HEK293 (cell line): Measurements from ENCODE around the gene CFAP57.

Source experiments
- CTCF ChIA-PET: fragments of 350-600 bp; formaldehyde crosslinking; extraction: SDS; loops from one replicate; lab custom pipeline; 2021; ENCODE audit warnings: antibody characterized with exemption; lab: Yijun Ruan, JAX
- POLR2A ChIA-PET: fragments of 300-600 bp; formaldehyde crosslinking; extraction: SDS; loops from one replicate; lab custom pipeline; 2020; ENCODE audit warnings: antibody characterized with exemption, inconsistent platforms; lab: Yijun Ruan, JAX
- H3K27ac ChIP-seq: fragments of 200-500 bp; sonication (Bioruptor generic); 2 replicates; pipeline ENCODE4 v1.5.1; 2014; ENCODE audit warnings: low read depth, low read length, control low read depth, inconsistent platforms; ENCODE audit errors: extremely low read depth
- H3K36me3 ChIP-seq, 2 experiments: fragments of 200-500 bp in 1 of 2; sonication (Bioruptor generic) in 1 of 2; 1 replicate in 1 of 2; 2 replicates in 1 of 2; pipeline ENCODE4 v1.5.1; 2014 to 2017; ENCODE audit warnings: inconsistent platforms in 2 of 2, low read length in 2 of 2; ENCODE audit not compliant: control insufficient read depth in 2 of 2, insufficient read depth in 1 of 2
- H3K4me1 ChIP-seq: fragments of 200-500 bp; sonication (Bioruptor generic); 2 replicates; pipeline ENCODE4 v1.5.1; 2014; ENCODE audit warnings: mild to moderate bottlenecking, low read length, inconsistent platforms; ENCODE audit not compliant: control insufficient read depth, insufficient read depth
- H3K4me3 ChIP-seq: 2 replicates; pipeline ENCODE4 v1.5.1; 2011; ENCODE audit warnings: low read depth, mild to moderate bottlenecking, control low read depth, low read length, moderate library complexity
- H3K9me3 ChIP-seq: fragments of 200-500 bp; sonication (Bioruptor generic); 2 replicates; pipeline ENCODE4 v1.5.1; 2014; ENCODE audit warnings: low read depth, low read length, inconsistent platforms; ENCODE audit not compliant: control insufficient read depth, insufficient read depth
- HOXD13 ChIP-seq: sonication (generic); formaldehyde crosslinking; IDR thresholded peaks from 2 replicates; pipeline ENCODE4 v1.8.0; 2022; ENCODE audit warnings: missing genetic modification reagents, borderline replicate concordance
- KLF9 ChIP-seq: fragments of 450-650 bp; formaldehyde crosslinking; IDR thresholded peaks from 2 replicates; pipeline ENCODE4 v1.5.1; 2016; ENCODE audit warnings: missing biosample characterization, missing genetic modification characterization, low read depth
- REST ChIP-seq: fragments of 450-650 bp; formaldehyde crosslinking; IDR thresholded peaks from 2 replicates; pipeline ENCODE4 v1.5.1; 2016; ENCODE audit warnings: missing biosample characterization, missing genetic modification characterization
- SALL2 ChIP-seq: fragments of 450-650 bp; formaldehyde crosslinking; IDR thresholded peaks from 2 replicates; pipeline ENCODE4 v1.5.0; 2017; ENCODE audit warnings: missing biosample characterization, mild to moderate bottlenecking, missing genetic modification characterization, borderline replicate concordance
- SP7 ChIP-seq: fragments of 450-650 bp; formaldehyde crosslinking; IDR thresholded peaks from 2 replicates; pipeline ENCODE4 v1.5.1; 2016; ENCODE audit warnings: missing biosample characterization, missing genetic modification characterization
- ZBTB11 ChIP-seq: fragments of 450-650 bp; formaldehyde crosslinking; conservative IDR thresholded peaks from 2 replicates; pipeline ENCODE4 v1.5.1; 2016; ENCODE audit warnings: low read depth, missing biosample characterization, missing genetic modification characterization
- ZBTB20 ChIP-seq: fragments of 450-650 bp; formaldehyde crosslinking; IDR thresholded peaks from 2 replicates; pipeline ENCODE4 v1.5.1; 2016; ENCODE audit warnings: missing biosample characterization, missing genetic modification characterization
- ZBTB6 ChIP-seq: fragments of 450-650 bp; formaldehyde crosslinking; IDR thresholded peaks from 2 replicates; pipeline ENCODE4 v1.5.1; 2017; ENCODE audit warnings: missing biosample characterization, missing genetic modification characterization
- ZFP37 ChIP-seq: fragments of 450-650 bp; formaldehyde crosslinking; IDR thresholded peaks from 2 replicates; pipeline ENCODE4 v1.5.1; 2016; ENCODE audit warnings: missing biosample characterization, missing genetic modification characterization
- ZNF132 ChIP-seq: fragments of 450-650 bp; formaldehyde crosslinking; IDR thresholded peaks from 2 replicates; pipeline ENCODE4 v1.5.1; 2017; ENCODE audit warnings: missing biosample characterization, missing genetic modification characterization, borderline replicate concordance
- ZNF148 ChIP-seq: fragments of 450-650 bp; formaldehyde crosslinking; IDR thresholded peaks from 2 replicates; pipeline ENCODE4 v1.5.0; 2017; ENCODE audit warnings: missing biosample characterization, missing genetic modification characterization, borderline replicate concordance
- ZNF223 ChIP-seq: fragments of 450-650 bp; formaldehyde crosslinking; IDR thresholded peaks from 2 replicates; pipeline ENCODE4 v1.5.1; 2016; ENCODE audit warnings: missing biosample characterization, missing genetic modification characterization
- ZNF239 ChIP-seq: fragments of 450-650 bp; formaldehyde crosslinking; IDR thresholded peaks from 2 replicates; pipeline ENCODE4 v1.5.1; 2016; ENCODE audit warnings: missing biosample characterization, missing genetic modification characterization
- ZNF426 ChIP-seq: fragments of 450-650 bp; formaldehyde crosslinking; IDR thresholded peaks from 2 replicates; pipeline ENCODE4 v1.5.1; 2017; ENCODE audit warnings: missing biosample characterization, missing genetic modification characterization, mild to moderate bottlenecking, inconsistent platforms, moderate library complexity
- ZNF513 ChIP-seq: fragments of 450-650 bp; IDR thresholded peaks from 2 replicates; pipeline ENCODE4 v1.5.1; 2018; ENCODE audit warnings: missing biosample characterization, missing genetic modification characterization
- ZNF521 ChIP-seq: fragments of 450-650 bp; formaldehyde crosslinking; IDR thresholded peaks from 2 replicates; pipeline ENCODE4 v1.5.1; 2017; ENCODE audit warnings: missing biosample characterization, mild to moderate bottlenecking, missing genetic modification characterization
- ZNF530 ChIP-seq: fragments of 450-650 bp; formaldehyde crosslinking; IDR thresholded peaks from 2 replicates; pipeline ENCODE4 v1.5.1; 2016; ENCODE audit warnings: low read depth, missing biosample characterization, missing genetic modification characterization
- ZNF585B ChIP-seq: fragments of 450-650 bp; formaldehyde crosslinking; IDR thresholded peaks from 2 replicates; pipeline ENCODE4 v1.5.1; 2016; ENCODE audit warnings: missing biosample characterization, missing genetic modification characterization
- ZNF677 ChIP-seq: fragments of 450-650 bp; IDR thresholded peaks from 2 replicates; pipeline ENCODE4 v1.5.0; 2018; ENCODE audit warnings: missing biosample characterization, mild to moderate bottlenecking, missing genetic modification characterization, moderate library complexity
- ZNF747 ChIP-seq: fragments of 450-650 bp; formaldehyde crosslinking; IDR thresholded peaks from 2 replicates; pipeline ENCODE4 v1.5.1; 2016; ENCODE audit warnings: missing biosample characterization, missing genetic modification characterization
- ZNF777 ChIP-seq: fragments of 450-650 bp; formaldehyde crosslinking; IDR thresholded peaks from 2 replicates; pipeline ENCODE4 v1.5.1; 2017; ENCODE audit warnings: missing biosample characterization, missing genetic modification characterization, borderline replicate concordance
- ZNF791 ChIP-seq: fragments of 450-650 bp; formaldehyde crosslinking; IDR thresholded peaks from 2 replicates; pipeline ENCODE4 v1.5.1; 2016; ENCODE audit warnings: missing biosample characterization, missing genetic modification characterization

Gene CFAP57

GRCh38 chr1:43258370-43258769, 86.2 kb downstream of the CFAP57 start (continued):
- TF ChIP-seq ZNF148 (tag by site-specific recombination) (no peak), ZNF426 (tag by site-specific recombination) (no peak), ZNF513 (tag by site-specific recombination) (no peak)

- ChIA-PET POLR2A (no interaction called here), CTCF (no interaction called here)
- no peak for TF ChIP-seq REST (tag by site-specific recombination)
- TF ChIP-seq ZFP37 (tag by site-specific recombination) = no peak
- TF ChIP-seq ZNF223 (tag by site-specific recombination) = no peak
- TF ChIP-seq ZBTB20 (tag by site-specific recombination) = no peak
- no peak for TF ChIP-seq ZNF585B (tag by site-specific recombination)
- no peak for TF ChIP-seq ZBTB11 (tag by site-specific recombination)
- TF ChIP-seq HOXD13 (CRISPR knock-in tag) = no peak
- no peak for TF ChIP-seq ZNF521 (tag by site-specific recombination)
- TF ChIP-seq KLF9 (tag by site-specific recombination) = no peak
- no peak for TF ChIP-seq ZNF791
- TF ChIP-seq ZNF777 (tag by site-specific recombination) = no peak
- TF ChIP-seq SALL2 = no peak
- TF ChIP-seq ZNF132 (tag by site-specific recombination) = no peak
- TF ChIP-seq ZNF530 (tag by site-specific recombination) = no peak
- TF ChIP-seq SP7 (tag by site-specific recombination) = no peak
- TF ChIP-seq ZNF747 (tag by site-specific recombination) = no peak
- TF ChIP-seq ZBTB6 (tag by site-specific recombination) = no peak
- no peak for TF ChIP-seq ZNF239 (tag by site-specific recombination)
- TF ChIP-seq ZNF677 (tag by site-specific recombination) = no peak
Observed at GRCh38 chr1:43265431-43265830, 93.3 kb downstream of the CFAP57 start.

More at GRCh38 chr1:43265431-43265830, 93.3 kb downstream of the CFAP57 start:
- Histone ChIP-seq H3K36me3 (no peaks in the 10 kb centered on the region), H3K9me3 (no peaks in the 10 kb centered on the region), H3K4me1 (no peaks in the 10 kb centered on the region), H3K27ac (no peak overlapping the region), H3K4me3 (no peak overlapping the region)
